ENCODE results near the gene KLHL13. TPM values are rescaled to one million over a fixed set of nuclear protein-coding genes. Genes with fewer than 3 reads are reported as not detected.

The KLHL13 gene
- total RNA-seq, 1 donor from 2014 or later, result 46.9 TPM

- no peak overlapping the region for H3K27ac Mint-ChIP-seq (ENCODE audit: unreplicated experiment)
- no peaks in the 10 kb centered on the region for H3K9me3 Mint-ChIP-seq (ENCODE audit: unreplicated experiment)
- H3K27me3 Mint-ChIP-seq (ENCODE audit: unreplicated experiment), result no peaks in the 10 kb centered on the region
- no peak overlapping the region for H3K4me3 Mint-ChIP-seq (ENCODE audit: unreplicated experiment)
- no peak for DNase-seq
- no peak for TF ChIP-seq CTCF (IDR thresholded peaks at IDR 0.05; ENCODE audit: partially characterized antibody, unreplicated experiment)
- no peaks in the 10 kb centered on the region for H3K36me3 Mint-ChIP-seq (ENCODE audit: unreplicated experiment)
- H3K4me1 Mint-ChIP-seq (ENCODE audit: low read depth, unreplicated experiment), result no peaks in the 10 kb centered on the region
Observed at GRCh38 chrX:117996918-117997480, 119.6 kb downstream of the KLHL13 start.

- H3K27me3 Mint-ChIP-seq (ENCODE audit: unreplicated experiment), result no peaks in the 10 kb centered on the region
- no peaks in the 10 kb centered on the region for H3K9me3 Mint-ChIP-seq (ENCODE audit: unreplicated experiment)
- no peak overlapping the region for H3K27ac Mint-ChIP-seq (ENCODE audit: unreplicated experiment)
- no peak overlapping the region for H3K4me3 Mint-ChIP-seq (ENCODE audit: unreplicated experiment)
- TF ChIP-seq CTCF (IDR thresholded peaks at IDR 0.05; ENCODE audit: partially characterized antibody, unreplicated experiment), result no peak
- H3K4me1 Mint-ChIP-seq (ENCODE audit: low read depth, unreplicated experiment), result no peaks in the 10 kb centered on the region
- H3K36me3 Mint-ChIP-seq (ENCODE audit: unreplicated experiment), result no peaks in the 10 kb centered on the region
- no peak for DNase-seq
Observed at GRCh38 chrX:117996408-117996807, 120.2 kb downstream of the KLHL13 start.

- Mint-ChIP-seq H3K27ac (ENCODE audit: unreplicated experiment) (no peak overlapping the region), H3K4me1 (ENCODE audit: low read depth, unreplicated experiment) (no peaks in the 10 kb centered on the region), H3K9me3 (ENCODE audit: unreplicated experiment) (no peaks in the 10 kb centered on the region), H3K36me3 (ENCODE audit: unreplicated experiment) (no peaks in the 10 kb centered on the region), H3K27me3 (ENCODE audit: unreplicated experiment) (no peaks in the 10 kb centered on the region), H3K4me3 (ENCODE audit: unreplicated experiment) (no peak overlapping the region)
- no peak for TF ChIP-seq CTCF (IDR thresholded peaks at IDR 0.05; ENCODE audit: partially characterized antibody, unreplicated experiment)
- no peak for DNase-seq
Observed at GRCh38 chrX:117995378-117995777, 121.2 kb downstream of the KLHL13 start.

GRCh38 chrX:117992192-117992723 lies 124.4 kb downstream of the KLHL13 start:
- no peaks in the 10 kb centered on the region for H3K4me1 Mint-ChIP-seq (ENCODE audit: low read depth, unreplicated experiment)
- H3K9me3 Mint-ChIP-seq (ENCODE audit: unreplicated experiment), result no peaks in the 10 kb centered on the region
- no peaks in the 10 kb centered on the region for H3K36me3 Mint-ChIP-seq (ENCODE audit: unreplicated experiment)
- H3K27ac Mint-ChIP-seq (ENCODE audit: unreplicated experiment), result no peak overlapping the region
- TF ChIP-seq CTCF (IDR thresholded peaks at IDR 0.05; ENCODE audit: partially characterized antibody, unreplicated experiment), result no peak
- no peak for DNase-seq
- no peak overlapping the region for H3K4me3 Mint-ChIP-seq (ENCODE audit: unreplicated experiment)
- H3K27me3 Mint-ChIP-seq (ENCODE audit: unreplicated experiment), result no peaks in the 10 kb centered on the region

- Mint-ChIP-seq H3K4me3 (ENCODE audit: unreplicated experiment) (no peak overlapping the region), H3K9me3 (ENCODE audit: unreplicated experiment) (peaks cover 2% of the 10 kb centered on the region), H3K27me3 (ENCODE audit: unreplicated experiment) (no peaks in the 10 kb centered on the region), H3K27ac (ENCODE audit: unreplicated experiment) (no peak overlapping the region), H3K36me3 (ENCODE audit: unreplicated experiment) (no peaks in the 10 kb centered on the region), H3K4me1 (ENCODE audit: low read depth, unreplicated experiment) (no peaks in the 10 kb centered on the region)
- DNase-seq, result no peak
- TF ChIP-seq CTCF (IDR thresholded peaks at IDR 0.05; ENCODE audit: partially characterized antibody, unreplicated experiment), result no peak
Observed at GRCh38 chrX:117990438-117990837, 126.2 kb downstream of the KLHL13 start.

Data from glutamatergic neuron (in vitro differentiated cells).